ENCODE results near the gene GNG10.

DNA sequence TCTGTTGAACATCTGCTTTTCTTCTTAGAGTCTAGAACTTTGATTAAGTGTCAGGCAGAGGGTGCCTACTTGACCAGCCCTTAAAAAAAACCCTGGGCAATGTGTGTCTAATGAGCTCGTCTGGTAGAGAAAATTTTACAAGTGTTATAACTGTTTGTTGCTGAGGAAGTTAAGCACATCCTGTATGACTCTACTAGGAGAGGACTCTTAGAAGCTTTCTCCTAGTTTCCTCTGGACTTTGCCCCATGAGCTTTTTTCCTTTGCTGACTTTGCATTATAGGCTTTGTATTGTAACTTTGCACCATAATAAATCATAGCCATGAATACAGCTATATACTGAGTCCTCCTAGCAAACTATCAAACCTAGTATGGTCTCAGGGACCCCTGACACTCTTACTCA lies 39.4 kb downstream of the GNG10 start:
- no peak for TF ChIP-seq CTCF (IDR thresholded peaks at IDR 0.05)
- no peak for TF ChIP-seq POLR2AphosphoS5 (IDR thresholded peaks at IDR 0.05)

All from upper lobe of left lung (tissue), 4 donors.